GM18858 (cell line): ENCODE data around the gene MORN1.
"Not testable (repeated sequence)": the region's sequence is repeated elsewhere in the genome, so short reads cannot be mapped to it uniquely, and the experiment has no call there.

ENCODE experiments used
- ATAC-seq: cut with Tn5 transposase; IDR thresholded peaks from one replicate; pipeline ENCODE4 v1.9.1; 2021; ENCODE audit not compliant: unreplicated experiment

The MORN1 gene

GRCh38 chr1:2391041-2391930 lies at the start of gene MORN1, which contains the start of gene RER1:
TSS of gene MORN1 (minus strand) at chr1:2391554. CDS start at chr1:2391533, 21 bp downstream.
TSS of gene RER1 (plus strand) at chr1:2391841. CDS start at chr1:2395791, 3,950 bp downstream.
- ATAC-seq: peak; percentile 69

- ATAC-seq: not testable (repeated sequence)
Observed at GRCh38 chr1:2440346-2440745, 49.0 kb upstream of the MORN1 start.

- no peak for ATAC-seq
Observed at GRCh38 chr1:2439369-2439768, 48.0 kb upstream of the MORN1 start.

- no peak for ATAC-seq
Observed at GRCh38 chr1:2438641-2439040, 47.3 kb upstream of the MORN1 start.

GRCh38 chr1:2438038-2438437 lies 46.7 kb upstream of the MORN1 start:
- ATAC-seq: no peak

GRCh38 chr1:2437617-2438016 lies 46.3 kb upstream of the MORN1 start:
- ATAC-seq: no peak

GRCh38 chr1:2436876-2437275 lies 45.5 kb upstream of the MORN1 start:
- ATAC-seq: no peak

- ATAC-seq: no peak
Observed at GRCh38 chr1:2435746-2436355, 44.5 kb upstream of the MORN1 start.

GRCh38 chr1:2435091-2435490 lies 43.7 kb upstream of the MORN1 start:
- ATAC-seq: no peak

- ATAC-seq: no peak
Observed at GRCh38 chr1:2433936-2434655, 42.7 kb upstream of the MORN1 start.

GRCh38 chr1:2433196-2433595 lies 41.8 kb upstream of the MORN1 start:
- ATAC-seq: no peak

GRCh38 chr1:2432441-2432844 lies 41.1 kb upstream of the MORN1 start:
- ATAC-seq: no peak

- ATAC-seq: no peak
Observed at GRCh38 chr1:2431518-2431917, 40.2 kb upstream of the MORN1 start.

- no peak for ATAC-seq
Observed at GRCh38 chr1:2431103-2431502, 39.7 kb upstream of the MORN1 start.

- no peak for ATAC-seq
Observed at GRCh38 chr1:2430592-2430973, 39.2 kb upstream of the MORN1 start.

- no peak for ATAC-seq
Observed at GRCh38 chr1:2429780-2430591, 38.6 kb upstream of the MORN1 start.

GRCh38 chr1:2428490-2428889 lies 37.1 kb upstream of the MORN1 start:
- no peak for ATAC-seq

- no peak for ATAC-seq
Observed at GRCh38 chr1:2427976-2428375, 36.6 kb upstream of the MORN1 start.

GRCh38 chr1:2427051-2427450 lies 35.7 kb upstream of the MORN1 start:
- no peak for ATAC-seq

GRCh38 chr1:2426540-2426939 lies 35.2 kb upstream of the MORN1 start:
- ATAC-seq: no peak

GRCh38 chr1:2425892-2426291 lies 34.5 kb upstream of the MORN1 start:
- ATAC-seq: no peak
